Measurements from ENCODE around the gene PRDM2.
"Not testable (repeated sequence)": the region's sequence is repeated elsewhere in the genome, so short reads cannot be mapped to it uniquely, and the experiment has no call there.

PRDM2 gene

DNA sequence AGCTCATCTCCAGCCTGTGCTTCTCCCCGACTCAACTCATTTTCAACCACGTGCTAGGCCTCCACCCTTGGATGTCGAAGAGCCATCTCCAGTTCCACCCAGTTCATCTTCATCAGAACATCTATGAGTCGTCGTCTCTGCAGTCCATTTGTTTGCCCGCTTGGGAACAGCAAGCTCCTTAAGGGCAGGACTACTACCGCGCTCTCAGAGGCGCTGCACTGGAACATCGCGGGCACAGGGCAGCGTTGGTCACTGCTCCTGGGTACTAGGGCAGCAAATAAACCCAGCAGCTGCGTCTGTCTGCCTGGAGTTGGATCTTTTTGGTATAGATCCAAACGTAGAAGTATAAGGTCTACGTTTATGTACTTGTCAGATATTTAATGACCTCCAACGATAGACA, 478 bp upstream of the PRDM2 start:
- DNase-seq (ENCODE audit: low read depth) = peak; percentile 0

GRCh38 chr1:13700521-13701270, 708 bp downstream of the PRDM2 start:
- peak; percentile 29 for DNase-seq (ENCODE audit: low read depth)

DNA sequence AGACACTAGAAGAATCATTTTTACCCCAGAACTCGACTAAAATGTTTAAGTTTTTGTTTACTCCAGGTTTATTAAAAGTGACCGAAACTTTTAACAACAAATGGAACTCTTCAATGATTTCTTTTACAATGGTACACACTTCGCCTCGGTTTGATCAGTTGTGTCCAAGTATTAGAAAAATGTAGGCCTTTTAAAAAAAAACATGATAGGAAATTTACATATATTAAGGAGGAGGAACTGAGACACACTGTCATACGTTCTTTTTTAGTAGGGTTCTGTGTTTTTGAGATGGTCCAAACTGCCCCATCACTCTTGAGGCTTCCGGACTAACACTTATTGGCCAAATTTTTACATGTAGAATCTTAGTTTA, 1.3 kb downstream of the PRDM2 start:
- no peak for DNase-seq (ENCODE audit: low read depth)

DNA sequence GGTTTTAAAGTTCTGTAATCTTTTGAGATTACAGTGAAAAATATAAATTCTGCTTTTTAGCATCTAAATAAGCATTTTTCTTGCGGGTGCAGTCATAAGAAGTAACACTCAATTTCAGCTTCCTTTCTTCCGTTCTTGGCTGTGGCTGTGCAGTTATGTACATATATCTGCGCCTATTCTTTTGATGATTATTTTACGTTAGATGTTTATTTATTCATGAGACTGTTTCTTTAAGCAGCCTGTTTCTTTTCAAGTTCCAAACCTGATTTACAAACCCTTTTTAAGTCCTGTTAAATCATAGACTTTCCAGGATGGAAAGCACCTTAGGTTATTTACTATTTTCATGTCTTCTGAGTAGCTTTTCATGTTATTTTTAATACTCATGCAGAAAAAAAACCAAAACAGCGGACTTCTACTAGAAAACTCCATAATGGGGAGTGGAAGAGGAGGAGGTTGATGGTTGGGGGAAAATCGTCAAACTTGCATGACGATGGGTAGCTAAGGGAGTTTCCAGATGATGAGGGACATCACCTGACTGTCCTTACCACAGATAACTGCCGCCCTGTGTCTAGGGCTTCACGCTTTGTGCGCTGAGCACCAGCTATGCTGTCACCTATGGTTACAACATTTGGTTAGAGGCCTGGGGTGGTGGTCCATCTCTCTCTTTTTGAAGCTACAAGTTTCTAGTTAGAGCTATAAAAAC, 2.6 kb downstream of the PRDM2 start:
- DNase-seq (ENCODE audit: low read depth) = no peak

DNA sequence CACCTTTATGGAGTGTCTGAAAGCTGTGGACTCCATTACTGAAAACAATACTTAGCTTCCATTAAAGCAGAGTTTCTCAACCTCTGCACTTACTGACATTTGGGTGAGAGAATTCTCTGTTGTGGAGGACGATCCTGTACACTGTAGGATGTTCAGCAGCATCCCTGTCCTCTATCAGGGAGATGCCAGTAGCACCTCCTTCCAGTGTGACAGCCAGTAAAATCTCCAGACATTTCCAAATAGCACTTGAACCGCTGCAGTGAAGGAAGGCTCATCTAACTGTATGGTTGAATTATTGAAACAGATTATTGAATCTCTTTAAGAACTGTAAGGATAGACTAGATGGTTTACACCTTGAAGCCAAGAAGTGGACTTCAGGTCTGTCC, 3.1 kb downstream of the PRDM2 start:
- no peak for DNase-seq (ENCODE audit: low read depth)

DNA sequence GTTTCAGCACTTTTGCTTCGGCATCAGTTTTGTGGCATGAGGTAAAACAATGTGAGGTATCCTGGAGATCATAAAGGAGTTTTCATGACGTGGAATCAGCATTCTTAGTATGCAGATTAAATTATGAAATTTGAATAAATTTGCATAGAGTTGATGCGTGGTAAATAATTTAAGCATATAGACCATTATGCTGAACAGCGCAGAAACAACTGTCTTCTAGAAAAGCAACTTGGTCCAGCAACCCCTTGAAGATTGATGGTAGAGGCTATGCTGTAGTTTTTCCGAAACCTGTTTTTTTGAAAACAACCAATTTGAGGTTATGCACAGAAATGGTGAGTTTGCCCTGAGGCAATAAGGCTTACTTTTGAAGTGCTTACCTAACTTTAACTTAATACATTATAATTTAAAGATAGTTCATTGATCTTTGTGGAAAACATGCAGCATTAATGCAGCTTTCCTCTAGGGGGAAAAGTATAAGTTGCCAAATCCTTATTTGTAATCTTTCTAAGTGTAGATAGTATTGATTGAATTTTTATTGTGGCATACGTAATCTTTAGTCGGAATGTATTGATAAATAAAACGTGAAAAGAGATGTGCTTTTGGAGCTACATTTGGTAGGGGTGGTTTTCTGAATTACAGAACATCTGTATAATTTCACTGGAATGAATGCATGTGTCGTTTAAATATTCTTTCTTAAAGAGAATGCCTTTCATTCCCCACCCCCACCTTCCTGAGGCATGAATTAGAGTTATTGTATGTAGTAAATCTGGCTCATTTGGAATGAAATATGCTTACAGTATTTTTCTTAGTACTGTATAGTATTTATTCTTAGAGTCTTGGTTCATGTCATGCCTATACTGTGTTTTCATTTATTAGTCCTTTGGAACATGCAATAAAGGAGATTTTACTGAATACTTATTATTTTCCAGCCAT, 3.8 kb downstream of the PRDM2 start:
- no peak for DNase-seq (ENCODE audit: low read depth)

DNA sequence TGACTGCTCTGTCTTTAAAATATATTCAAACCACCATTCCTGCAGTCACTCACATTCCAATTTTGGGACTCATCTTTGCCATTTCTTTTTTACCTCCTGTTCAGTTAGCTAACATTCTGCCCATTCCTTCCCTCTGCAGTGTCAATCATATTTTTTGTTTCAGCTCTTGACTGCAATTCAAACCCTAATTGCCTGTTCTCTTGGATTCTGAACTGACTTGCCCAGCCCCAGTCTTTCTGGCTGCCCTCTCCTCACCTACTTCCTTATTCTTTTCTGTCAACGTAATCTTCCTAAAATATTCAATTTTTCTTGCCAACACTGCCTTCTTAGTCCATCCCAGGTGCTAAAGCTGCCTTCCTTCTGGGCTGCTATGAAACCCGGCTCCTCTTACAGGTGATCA, 6.1 kb downstream of the PRDM2 start:
- DNase-seq (ENCODE audit: low read depth) = no peak

GRCh38 chr1:13707164-13707563, 7.2 kb downstream of the PRDM2 start:
- no peak for DNase-seq (ENCODE audit: low read depth)

- DNase-seq (ENCODE audit: low read depth) = no peak
Measured at GRCh38 chr1:13708380-13708982, 8.5 kb downstream of the PRDM2 start.

- no peak for DNase-seq (ENCODE audit: low read depth)
Measured at GRCh38 chr1:13710086-13710485, 10.1 kb downstream of the PRDM2 start.

DNA sequence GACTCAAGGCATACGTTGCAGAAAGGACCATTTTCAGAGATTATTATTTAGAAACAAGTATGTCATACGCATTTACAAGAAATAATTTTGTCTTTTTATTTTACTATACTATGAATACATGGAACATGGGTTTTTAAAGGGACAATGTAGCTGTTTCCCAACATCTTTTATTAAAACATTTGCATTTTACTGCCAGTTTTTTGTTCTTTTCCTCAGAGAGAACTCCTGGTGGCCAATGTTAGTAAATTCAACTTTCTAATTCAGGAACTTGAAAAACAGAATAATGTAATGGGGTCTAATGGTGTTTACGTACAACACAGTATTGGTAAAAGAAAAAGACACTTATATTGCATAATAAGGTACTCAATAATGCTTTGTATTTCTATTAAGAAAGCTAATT, 14.9 kb downstream of the PRDM2 start:
- peak; percentile 3 for DNase-seq (ENCODE audit: low read depth)

- not testable (repeated sequence) for DNase-seq (ENCODE audit: low read depth)
Measured at GRCh38 chr1:13715616-13716287, 15.8 kb downstream of the PRDM2 start.

- no peak for DNase-seq (ENCODE audit: low read depth)
Measured at GRCh38 chr1:13722808-13723360, 22.9 kb downstream of the PRDM2 start.

DNA sequence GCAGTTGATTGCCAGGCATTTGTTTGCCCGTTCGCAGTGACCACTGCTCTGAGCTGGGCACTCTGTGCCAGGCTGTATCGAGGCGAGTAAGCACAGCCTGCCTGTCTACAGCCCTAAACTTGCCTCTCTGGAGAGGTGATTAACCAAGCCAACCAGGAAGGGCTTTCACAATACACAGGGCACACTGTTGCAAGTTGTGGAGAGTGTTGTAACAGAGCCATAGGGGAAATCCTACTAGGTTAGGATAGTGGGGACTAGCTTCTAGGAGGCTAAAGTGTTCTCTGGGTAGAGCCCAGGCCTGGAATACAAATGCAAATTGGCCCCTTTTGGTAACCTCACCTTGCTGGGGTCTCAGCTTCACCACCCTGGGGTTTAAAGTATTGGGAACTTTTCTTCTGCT, 23.8 kb downstream of the PRDM2 start:
- DNase-seq (ENCODE audit: low read depth) = no peak

- DNase-seq (ENCODE audit: low read depth) = peak; percentile 18
Measured at GRCh38 chr1:13725714-13726175, 25.8 kb downstream of the PRDM2 start.

DNA sequence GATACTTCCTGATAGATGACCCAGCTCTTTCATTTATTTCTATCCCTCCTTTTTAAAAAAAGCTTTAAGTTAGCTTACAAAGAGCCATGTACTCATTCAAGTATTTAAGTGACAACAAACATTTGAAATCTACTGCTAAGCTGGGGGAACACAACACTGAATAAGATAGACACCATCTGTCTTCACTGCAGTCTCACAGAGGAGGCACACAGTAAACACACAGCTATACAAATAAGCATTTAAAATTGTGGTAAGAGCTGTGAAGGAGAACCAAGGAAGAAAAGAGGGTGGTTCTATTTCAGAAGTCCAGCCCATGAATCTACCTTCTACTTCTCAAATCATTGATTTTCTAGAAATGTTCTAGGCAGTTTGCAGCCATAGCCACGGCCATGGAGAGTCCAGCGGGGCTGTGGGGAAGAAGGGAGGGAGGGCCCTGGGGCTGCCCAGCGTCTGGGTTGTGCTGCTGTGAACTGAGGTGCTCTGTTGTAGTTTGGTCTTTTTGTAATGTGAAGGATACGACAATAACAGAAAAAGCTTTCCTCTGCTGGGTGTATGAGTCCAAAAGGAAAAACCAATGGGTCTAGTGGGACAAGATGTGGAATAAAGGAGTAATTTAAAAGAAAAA, 28.2 kb downstream of the PRDM2 start:
- no peak for DNase-seq (ENCODE audit: low read depth)

GRCh38 chr1:13730291-13730690, 30.3 kb downstream of the PRDM2 start:
- DNase-seq (ENCODE audit: low read depth) = no peak

GRCh38 chr1:13730751-13731482, 30.9 kb downstream of the PRDM2 start:
- no peak for DNase-seq (ENCODE audit: low read depth)

DNA sequence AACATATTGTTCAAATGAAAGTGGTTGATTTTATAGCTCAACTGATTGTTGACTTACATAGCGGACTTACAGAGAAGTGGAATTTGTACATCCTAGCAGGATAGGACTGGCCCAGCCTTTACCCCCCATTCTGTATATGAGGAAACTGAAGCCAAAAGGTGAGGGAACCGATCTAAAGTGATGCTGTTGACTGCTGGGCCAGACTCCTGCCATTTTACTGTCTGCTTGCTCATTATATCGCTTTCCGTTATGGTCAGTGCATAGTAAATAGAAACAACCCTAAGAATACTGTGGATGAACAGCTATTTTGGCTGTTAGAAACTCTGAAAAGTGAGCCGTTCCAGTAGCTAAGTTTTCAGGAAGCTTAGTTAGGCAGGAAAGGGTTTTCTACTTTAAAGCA, 31.9 kb downstream of the PRDM2 start:
- DNase-seq (ENCODE audit: low read depth) = no peak
